HG03060 (cell line): Measurements from ENCODE around the gene CLCN6.

Experiments
- ATAC-seq: cut with Tn5 transposase; IDR thresholded peaks from one replicate; pipeline ENCODE4 v1.9.1; 2021; ENCODE audit warnings: low read depth, moderate number of reproducible peaks; ENCODE audit not compliant: unreplicated experiment

The CLCN6 gene

GRCh38 chr1:11823366-11824137 is 17.6 kb downstream of the CLCN6 start:
- no peak for ATAC-seq

- ATAC-seq, result no peak
Observed at GRCh38 chr1:11825131-11825530, 19.1 kb downstream of the CLCN6 start.

DNA sequence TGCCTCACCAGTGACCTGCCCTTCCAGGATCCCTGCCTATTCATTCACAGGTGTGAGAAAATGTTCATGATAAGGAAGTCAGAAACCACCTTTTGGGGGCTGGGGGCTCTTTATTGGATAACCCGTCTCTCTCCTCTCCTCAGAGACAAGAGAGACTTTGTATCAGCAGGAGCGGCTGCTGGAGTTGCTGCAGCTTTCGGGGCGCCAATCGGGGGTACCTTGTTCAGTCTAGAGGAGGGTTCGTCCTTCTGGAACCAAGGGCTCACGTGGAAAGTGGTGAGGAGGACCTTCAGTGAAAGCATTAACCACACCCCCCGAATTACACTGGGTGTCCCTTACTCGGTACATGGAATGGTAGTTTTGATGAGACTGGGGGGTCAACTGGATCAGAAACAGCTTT is 21.0 kb downstream of the CLCN6 start:
- ATAC-seq, result no peak

DNA sequence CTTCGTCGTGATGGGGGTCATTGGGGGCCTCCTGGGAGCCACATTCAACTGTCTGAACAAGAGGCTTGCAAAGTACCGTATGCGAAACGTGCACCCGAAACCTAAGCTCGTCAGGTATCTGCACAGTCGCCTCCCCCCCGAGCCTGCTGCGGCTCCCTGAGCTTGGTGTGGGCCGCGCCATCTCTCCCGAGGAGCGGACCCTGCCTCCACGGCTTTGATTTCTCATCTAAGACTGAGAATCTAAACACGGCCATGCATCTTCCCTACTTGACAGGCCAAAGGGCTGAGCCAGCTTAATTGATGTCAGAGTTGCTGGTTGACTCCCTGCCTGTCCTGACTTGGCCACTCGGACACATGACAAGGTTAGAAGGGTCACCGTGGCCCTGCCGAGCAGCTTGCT is 22.5 kb downstream of the CLCN6 start:
- no peak for ATAC-seq

GRCh38 chr1:11831945-11832725 is 26.1 kb downstream of the CLCN6 start:
- ATAC-seq, result no peak

- ATAC-seq, result no peak
Observed at GRCh38 chr1:11833497-11833896, 27.5 kb downstream of the CLCN6 start.

GRCh38 chr1:11833900-11834299 is 27.9 kb downstream of the CLCN6 start:
- no peak for ATAC-seq

GRCh38 chr1:11835441-11836225 is 29.6 kb downstream of the CLCN6 start:
- no peak for ATAC-seq

GRCh38 chr1:11836955-11837766 is 31.2 kb downstream of the CLCN6 start:
- ATAC-seq, result no peak

DNA sequence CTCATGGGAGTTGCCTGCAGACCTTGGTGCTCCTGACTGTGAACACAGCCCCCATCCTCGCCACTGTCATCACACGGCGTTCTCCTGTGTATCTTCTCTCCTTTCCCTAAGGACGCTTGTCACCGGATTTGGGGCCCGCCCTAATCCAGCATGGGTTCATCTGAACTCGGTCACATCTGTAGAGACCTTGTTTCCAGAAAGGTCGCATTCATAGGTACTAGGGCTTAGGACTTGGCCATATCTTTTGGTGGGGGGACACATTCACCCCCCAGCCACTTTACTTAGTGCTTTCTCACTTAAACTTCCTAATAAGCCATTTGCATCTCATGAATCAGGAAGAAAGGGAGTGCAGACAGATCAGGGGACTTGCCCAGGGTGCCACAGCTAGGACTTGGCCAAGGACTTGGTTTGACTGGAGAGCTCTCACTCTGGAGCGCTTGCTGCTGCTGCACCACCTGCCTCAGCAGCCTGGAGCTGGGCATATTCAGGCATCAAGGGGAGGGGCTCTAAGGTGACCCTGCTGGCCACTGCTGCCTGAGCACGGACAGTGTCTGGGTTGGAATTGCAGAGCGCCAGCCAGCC is 31.9 kb downstream of the CLCN6 start:
- no peak for ATAC-seq

DNA sequence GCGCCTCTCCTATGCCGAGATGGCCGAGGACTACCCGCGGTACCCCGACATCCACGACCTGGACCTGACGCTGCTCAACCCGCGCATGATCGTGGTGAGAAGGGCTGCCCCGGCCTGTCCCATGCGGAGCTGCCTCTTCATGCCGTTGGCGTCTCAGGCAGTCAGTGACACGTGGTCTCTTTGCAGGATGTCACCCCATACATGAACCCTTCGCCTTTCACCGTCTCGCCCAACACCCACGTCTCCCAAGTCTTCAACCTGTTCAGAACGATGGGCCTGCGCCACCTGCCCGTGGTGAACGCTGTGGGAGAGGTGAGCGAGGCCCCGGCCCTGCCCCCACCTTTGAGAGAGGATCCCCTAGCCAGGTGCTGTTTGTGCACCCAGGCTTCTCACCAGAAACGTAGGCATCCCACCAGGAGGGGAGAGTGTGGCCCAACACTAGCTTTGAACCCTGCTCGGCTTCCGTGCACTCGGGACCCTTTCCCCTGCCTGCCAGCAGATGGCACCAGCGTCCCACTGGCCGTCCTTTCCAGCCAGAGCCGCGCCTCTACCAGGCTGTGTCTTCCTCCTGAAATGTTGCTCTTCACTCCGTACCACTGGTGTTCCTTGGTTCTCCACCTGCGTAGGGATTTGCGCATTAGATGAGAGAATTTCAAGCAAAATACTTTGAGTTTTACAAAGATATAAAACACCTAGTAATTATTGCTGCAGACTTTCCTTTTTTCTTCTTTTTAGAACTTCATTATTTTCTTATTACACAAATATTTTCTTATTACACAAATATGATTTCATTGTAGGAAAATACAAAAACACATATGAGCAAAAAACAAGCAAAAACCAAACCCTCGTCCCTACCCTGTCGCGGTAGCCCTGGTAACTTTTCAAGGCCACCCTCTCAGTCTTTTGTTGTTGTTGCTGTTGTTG is 32.6 kb downstream of the CLCN6 start:
- ATAC-seq, result no peak

DNA sequence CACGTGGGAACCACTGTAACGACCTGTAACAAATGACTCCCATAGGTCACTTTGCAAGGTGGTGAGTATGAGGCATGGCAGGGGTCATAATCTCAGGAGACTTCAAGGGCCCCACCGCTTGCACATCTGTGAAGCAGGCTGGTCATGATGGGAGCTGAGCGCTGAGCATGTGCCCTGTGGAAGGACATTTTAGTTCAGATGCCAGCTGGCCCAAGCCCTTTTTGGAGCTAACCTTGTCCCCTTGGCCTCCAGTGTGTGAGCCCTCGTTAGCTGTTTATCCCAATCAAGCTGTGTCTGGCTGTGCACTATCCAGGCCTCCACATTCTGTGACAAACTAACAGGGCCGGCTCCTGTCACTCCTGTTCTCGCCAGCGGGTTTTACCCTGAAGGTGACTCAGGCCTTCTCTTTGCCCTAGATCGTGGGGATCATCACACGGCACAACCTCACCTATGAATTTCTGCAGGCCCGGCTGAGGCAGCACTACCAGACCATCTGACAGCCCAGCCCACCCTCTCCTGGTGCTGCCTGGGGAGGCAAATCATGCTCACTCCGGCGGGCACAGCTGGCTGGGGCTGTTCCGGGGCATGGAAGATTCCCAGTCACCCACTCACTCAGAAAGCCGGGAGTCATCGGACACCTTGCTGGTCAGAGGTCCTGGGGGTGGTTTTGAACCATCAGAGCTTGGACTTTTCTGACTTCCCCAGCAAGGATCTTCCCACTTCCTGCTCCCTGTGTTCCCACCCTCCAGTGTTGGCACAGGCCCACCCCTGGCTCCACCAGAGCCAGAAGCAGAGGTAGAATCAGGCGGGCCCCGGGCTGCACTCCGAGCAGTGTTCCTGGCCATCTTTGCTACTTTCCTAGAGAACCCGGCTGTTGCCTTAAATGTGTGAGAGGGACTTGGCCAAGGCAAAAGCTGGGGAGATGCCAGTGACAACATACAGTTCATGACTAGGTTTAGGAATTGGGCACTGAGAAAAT is 34.0 kb downstream of the CLCN6 start:
- ATAC-seq, result no peak

- ATAC-seq, result no peak
Observed at GRCh38 chr1:11841245-11842153, 35.5 kb downstream of the CLCN6 start.

DNA sequence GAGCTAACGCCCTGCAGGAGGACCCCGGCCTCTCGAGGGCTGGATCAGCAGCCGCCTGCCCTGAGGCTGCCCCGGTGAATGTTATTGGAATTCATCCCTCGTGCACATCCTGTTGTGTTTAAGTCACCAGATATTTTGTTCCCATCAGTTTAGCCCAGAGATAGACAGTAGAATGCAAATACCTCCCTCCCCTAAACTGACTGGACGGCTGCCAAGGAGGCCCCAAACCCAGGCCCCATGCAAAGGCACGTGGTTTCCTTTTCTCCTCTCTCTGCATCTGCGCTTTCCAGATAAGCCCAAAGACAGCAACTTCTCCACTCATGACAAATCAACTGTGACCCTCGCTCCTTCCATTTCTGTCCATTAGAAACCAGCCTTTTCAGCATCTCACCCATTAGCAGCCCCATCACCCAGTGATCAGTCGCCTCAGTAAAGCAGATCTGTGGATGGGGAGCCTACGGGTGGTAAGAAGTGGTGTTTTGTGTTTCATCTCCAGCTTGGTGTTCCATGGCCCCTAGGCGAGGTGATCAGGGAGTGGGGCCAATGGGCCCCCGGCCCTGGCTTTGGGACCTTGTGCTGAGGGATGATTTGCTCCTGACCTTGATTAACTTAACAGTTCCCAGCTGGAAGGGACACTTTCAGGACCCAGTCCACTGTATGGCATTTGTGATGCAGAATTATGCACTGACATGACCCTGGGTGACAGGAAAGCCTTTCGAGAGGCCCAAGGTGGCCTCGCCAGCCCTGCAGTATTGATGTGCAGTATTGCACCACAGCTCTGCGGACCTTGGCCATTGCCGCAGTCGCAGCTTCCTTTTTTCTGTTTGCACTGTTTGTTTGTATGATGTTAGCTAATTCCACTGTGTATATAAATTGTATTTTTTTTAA is 36.4 kb downstream of the CLCN6 start:
- ATAC-seq, result no peak

DNA sequence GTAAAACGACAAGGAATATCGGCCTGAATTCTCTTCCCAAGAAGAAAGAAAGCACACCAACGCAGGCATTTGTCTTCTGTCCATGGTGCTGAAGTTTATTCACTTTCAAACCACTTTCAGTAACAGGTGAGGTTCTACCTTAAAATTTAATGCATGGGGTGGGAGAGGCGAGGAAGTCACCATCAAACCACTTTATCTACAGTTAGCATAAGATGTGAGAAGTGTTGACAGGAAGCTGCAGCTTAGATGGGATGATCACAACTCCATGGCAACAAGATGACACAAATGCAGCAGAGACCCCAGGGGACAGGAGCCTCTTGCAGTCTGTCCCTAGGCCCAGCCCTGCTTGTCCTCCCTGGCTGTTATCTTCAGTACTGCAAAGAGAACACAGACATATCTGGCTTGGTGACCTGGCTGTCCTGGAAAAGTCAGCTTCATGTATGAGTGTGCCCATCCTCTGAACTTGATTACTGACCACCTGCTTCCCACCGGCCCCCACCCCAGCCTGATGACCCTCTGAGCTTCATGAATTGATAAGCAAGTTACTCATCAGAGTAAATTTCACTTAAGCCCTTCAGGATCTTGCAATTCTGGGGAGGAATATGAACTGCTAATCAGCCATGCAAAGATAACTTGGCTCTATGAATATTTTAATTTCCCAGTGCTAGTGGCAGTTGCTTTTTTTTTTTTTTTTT is 39.8 kb downstream of the CLCN6 start:
- no peak for ATAC-seq
